SK-N-SH treated with all-trans-retinoic acid at 6 μM for 48 hours (cell line): ENCODE results near the gene E2F2.

ENCODE experiments used
- ATAC-seq: fragments of 200-7000 bp; cut with Tn5 transposase; 3 replicates; pipeline ENCODE4 v1.9.1; 2020; ENCODE audit warnings: mild to moderate bottlenecking, moderate library complexity
- ARNTL ChIP-seq: fragments of 450-650 bp; formaldehyde crosslinking; IDR thresholded peaks from 2 replicates; pipeline ENCODE4 v1.5.0; 2020; ENCODE audit warnings: low read depth, mild to moderate bottlenecking, moderate library complexity, borderline replicate concordance
- BACH2 ChIP-seq: fragments of 250-450 bp; sonication (Bioruptor Pico); IDR thresholded peaks from 2 replicates; pipeline ENCODE4 v1.9.0; 2021; ENCODE audit warnings: mild to moderate bottlenecking, borderline replicate concordance
- CREB5 ChIP-seq: fragments of 250-450 bp; sonication (Bioruptor Pico); IDR thresholded peaks from 2 replicates; pipeline ENCODE4 v1.5.1; 2020; ENCODE audit warnings: low read depth, mild to moderate bottlenecking, moderate library complexity
- CSDC2 ChIP-seq: fragments of 250-450 bp; sonication (Bioruptor Pico); IDR thresholded peaks from 2 replicates; pipeline ENCODE4 v1.5.0; 2020; ENCODE audit warnings: mild to moderate bottlenecking, moderate library complexity
- CSRNP3 ChIP-seq: fragments of 250-450 bp; sonication (Bioruptor Pico); IDR thresholded peaks from 2 replicates; pipeline ENCODE4 v1.5.1; 2021; ENCODE audit warnings: mild to moderate bottlenecking, moderate library complexity
- ESRRG ChIP-seq: fragments of 250-450 bp; sonication (Bioruptor Pico); IDR thresholded peaks from 2 replicates; pipeline ENCODE4 v1.6.1; 2021; ENCODE audit warnings: mild to moderate bottlenecking
- GLIS3 ChIP-seq: fragments of 250-450 bp; sonication (Bioruptor Pico); IDR thresholded peaks from 2 replicates; pipeline ENCODE4 v1.5.0; 2020; ENCODE audit warnings: mild to moderate bottlenecking, moderate library complexity
- ISL1 ChIP-seq: fragments of 250-450 bp; sonication (Bioruptor Pico); IDR thresholded peaks from 2 replicates; pipeline ENCODE4 v2.1.2; 2022; ENCODE audit warnings: mild to moderate bottlenecking, moderate library complexity
- OSR1 ChIP-seq: fragments of 250-450 bp; sonication (Bioruptor Pico); IDR thresholded peaks from 2 replicates; pipeline ENCODE4 v1.8.0; 2022; ENCODE audit warnings: moderate library complexity, mild to moderate bottlenecking, inconsistent platforms
- PATZ1 ChIP-seq: fragments of 250-450 bp; sonication (Bioruptor Pico); IDR thresholded peaks from 2 replicates; pipeline ENCODE4 v1.8.0; 2020; ENCODE audit warnings: mild to moderate bottlenecking, moderate library complexity, borderline replicate concordance
- POU6F1 ChIP-seq: fragments of 250-450 bp; sonication (Bioruptor Pico); IDR thresholded peaks from 2 replicates; pipeline ENCODE4 v1.8.0; 2021; ENCODE audit warnings: low read depth, mild to moderate bottlenecking, moderate library complexity, borderline replicate concordance
- PPARA ChIP-seq: fragments of 250-450 bp; sonication (Bioruptor Pico); IDR thresholded peaks from 2 replicates; pipeline ENCODE4 v1.5.0; 2020; ENCODE audit warnings: mild to moderate bottlenecking, borderline replicate concordance
- RARB ChIP-seq: fragments of 250-450 bp; sonication (Bioruptor Pico); IDR thresholded peaks from 2 replicates; pipeline ENCODE4 v1.8.0; 2021; ENCODE audit warnings: mild to moderate bottlenecking, moderate library complexity
- SNAI2 ChIP-seq: fragments of 250-450 bp; sonication (Bioruptor Pico); IDR thresholded peaks from 2 replicates; pipeline ENCODE4 v1.5.0; 2020; ENCODE audit warnings: mild to moderate bottlenecking, moderate library complexity
- TCF4 ChIP-seq: fragments of 250-450 bp; sonication (Bioruptor Pico); IDR thresholded peaks from 2 replicates; pipeline ENCODE4 v1.8.0; 2021; ENCODE audit warnings: mild to moderate bottlenecking, moderate library complexity, borderline replicate concordance
- TOX ChIP-seq: fragments of 250-450 bp; sonication (Bioruptor Pico); IDR thresholded peaks from 2 replicates; pipeline ENCODE4 v1.8.0; 2021; ENCODE audit warnings: mild to moderate bottlenecking, moderate library complexity, borderline replicate concordance
- TSHZ2 ChIP-seq: fragments of 250-450 bp; sonication (Bioruptor Pico); IDR thresholded peaks from 2 replicates; pipeline ENCODE4 v1.5.0; 2020; ENCODE audit warnings: mild to moderate bottlenecking, moderate library complexity
- ZC3H10 ChIP-seq: fragments of 250-450 bp; sonication (Bioruptor Pico); IDR thresholded peaks from 2 replicates; pipeline ENCODE4 v1.5.1; 2021; ENCODE audit warnings: mild to moderate bottlenecking, moderate library complexity
- ZFP3 ChIP-seq: fragments of 250-450 bp; sonication (Bioruptor Pico); IDR thresholded peaks from 2 replicates; pipeline ENCODE4 v1.5.0; 2020; ENCODE audit warnings: mild to moderate bottlenecking, moderate library complexity
- ZFP30 ChIP-seq: fragments of 450-650 bp; formaldehyde crosslinking; IDR thresholded peaks from 2 replicates; pipeline ENCODE4 v1.5.0; 2022; ENCODE audit warnings: mild to moderate bottlenecking, moderate library complexity
- ZNF565 ChIP-seq: fragments of 450-650 bp; formaldehyde crosslinking; conservative IDR thresholded peaks from 2 replicates; pipeline ENCODE4 v1.5.0; 2020; ENCODE audit warnings: low read depth, mild to moderate bottlenecking, moderate library complexity
- ZNF70 ChIP-seq: fragments of 450-650 bp; formaldehyde crosslinking; IDR thresholded peaks from 2 replicates; pipeline ENCODE4 v1.5.0; 2020; ENCODE audit warnings: mild to moderate bottlenecking, moderate library complexity
- ZNF8 ChIP-seq: fragments of 450-650 bp; formaldehyde crosslinking; IDR thresholded peaks from 2 replicates; pipeline ENCODE4 v1.5.0; 2020; ENCODE audit warnings: mild to moderate bottlenecking, moderate library complexity

E2F2 gene

GRCh38 chr1:23565776-23566175, 34.7 kb upstream of the E2F2 start:
- no peak for ATAC-seq
- no peak for TF ChIP-seq ARNTL (CRISPR knock-in tag)
- TF ChIP-seq ZNF70: no peak
- no peak for TF ChIP-seq ZFP3 (CRISPR knock-in tag)
- no peak for TF ChIP-seq TCF4 (CRISPR knock-in tag)
- TF ChIP-seq SNAI2 (CRISPR knock-in tag): no peak
- no peak for TF ChIP-seq ISL1 (CRISPR knock-in tag)
- TF ChIP-seq CSDC2 (CRISPR knock-in tag): no peak

- no peak for ATAC-seq
- TF ChIP-seq PPARA (CRISPR knock-in tag): no peak
- no peak for TF ChIP-seq CSDC2 (CRISPR knock-in tag)
- TF ChIP-seq ZNF565 (CRISPR knock-in tag): no peak
- no peak for TF ChIP-seq ISL1 (CRISPR knock-in tag)
- no peak for TF ChIP-seq RARB (CRISPR knock-in tag)
- no peak for TF ChIP-seq ZNF8
- no peak for TF ChIP-seq TOX (CRISPR knock-in tag)
- TF ChIP-seq CSRNP3 (CRISPR knock-in tag): no peak
- no peak for TF ChIP-seq BACH2 (CRISPR knock-in tag)
- no peak for TF ChIP-seq OSR1 (CRISPR knock-in tag)
- TF ChIP-seq GLIS3: no peak
- no peak for TF ChIP-seq ZC3H10 (CRISPR knock-in tag)
- TF ChIP-seq TCF4 (CRISPR knock-in tag): no peak
- TF ChIP-seq ZFP3 (CRISPR knock-in tag): no peak
- TF ChIP-seq PATZ1 (CRISPR knock-in tag): no peak
- no peak for TF ChIP-seq POU6F1 (CRISPR knock-in tag)
- no peak for TF ChIP-seq ZFP30
- no peak for TF ChIP-seq CREB5 (CRISPR knock-in tag)
Measured at GRCh38 chr1:23564529-23565122, 33.6 kb upstream of the E2F2 start.

GRCh38 chr1:23563755-23564374, 32.8 kb upstream of the E2F2 start:
- ATAC-seq: no peak
- TF ChIP-seq TSHZ2 (CRISPR knock-in tag) (no peak), RARB (CRISPR knock-in tag) (no peak), POU6F1 (CRISPR knock-in tag) (no peak), TCF4 (CRISPR knock-in tag) (no peak), OSR1 (CRISPR knock-in tag) (no peak), CSDC2 (CRISPR knock-in tag) (no peak), ISL1 (CRISPR knock-in tag) (no peak), TOX (CRISPR knock-in tag) (no peak), ZNF565 (CRISPR knock-in tag) (no peak), CREB5 (CRISPR knock-in tag) (no peak), ZNF8 (no peak), ZFP3 (CRISPR knock-in tag) (no peak), GLIS3 (no peak), ZFP30 (no peak), ZNF70 (no peak), ESRRG (no peak)
